ENCODE results near the gene CSF3R. TPM values are rescaled to one million over a fixed set of nuclear protein-coding genes. Genes with fewer than 3 reads are reported as not detected.
A peak's percentile ranks its signal among the peaks of the same experiment; 100 is the strongest.

The CSF3R gene
- total and polyA plus RNA-seq, 9 of the 15 experiments (the other 6 are each of a cell fraction or from before 2014, with no cell fraction given): 0.21 to 0.86 (median 0.40) TPM; not detected in 1

DNA sequence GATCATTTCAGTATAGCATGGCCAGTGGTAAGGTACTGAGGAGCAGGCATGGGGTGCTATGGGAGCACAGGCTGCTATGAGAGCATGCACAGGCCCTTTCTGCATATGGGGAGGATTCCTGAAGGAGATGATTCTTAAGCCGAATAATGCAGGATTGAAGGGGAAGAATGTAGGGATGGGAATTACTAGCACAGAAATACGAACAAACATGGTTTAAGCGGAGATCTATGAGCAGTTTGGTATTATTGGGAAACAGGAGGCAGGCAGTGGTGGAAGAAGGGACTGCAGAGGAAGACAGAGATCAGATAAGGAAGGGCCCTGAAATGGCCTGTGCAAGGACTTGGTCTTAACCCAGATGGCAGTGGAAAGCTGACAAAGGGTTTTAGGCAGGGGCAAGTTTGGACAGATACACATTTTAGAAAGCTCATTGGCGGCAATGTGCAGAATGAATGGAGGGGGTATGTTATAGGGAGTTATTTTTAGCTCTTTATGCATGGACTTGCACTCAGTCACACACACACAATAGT, 34.1 kb downstream of the CSF3R start (continued):
- TF ChIP-seq, protein P1, sequence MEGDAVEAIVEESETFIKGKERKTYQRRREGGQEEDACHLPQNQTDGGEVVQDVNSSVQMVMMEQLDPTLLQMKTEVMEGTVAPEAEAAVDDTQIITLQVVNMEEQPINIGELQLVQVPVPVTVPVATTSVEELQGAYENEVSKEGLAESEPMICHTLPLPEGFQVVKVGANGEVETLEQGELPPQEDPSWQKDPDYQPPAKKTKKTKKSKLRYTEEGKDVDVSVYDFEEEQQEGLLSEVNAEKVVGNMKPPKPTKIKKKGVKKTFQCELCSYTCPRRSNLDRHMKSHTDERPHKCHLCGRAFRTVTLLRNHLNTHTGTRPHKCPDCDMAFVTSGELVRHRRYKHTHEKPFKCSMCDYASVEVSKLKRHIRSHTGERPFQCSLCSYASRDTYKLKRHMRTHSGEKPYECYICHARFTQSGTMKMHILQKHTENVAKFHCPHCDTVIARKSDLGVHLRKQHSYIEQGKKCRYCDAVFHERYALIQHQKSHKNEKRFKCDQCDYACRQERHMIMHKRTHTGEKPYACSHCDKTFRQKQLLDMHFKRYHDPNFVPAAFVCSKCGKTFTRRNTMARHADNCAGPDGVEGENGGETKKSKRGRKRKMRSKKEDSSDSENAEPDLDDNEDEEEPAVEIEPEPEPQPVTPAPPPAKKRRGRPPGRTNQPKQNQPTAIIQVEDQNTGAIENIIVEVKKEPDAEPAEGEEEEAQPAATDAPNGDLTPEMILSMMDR (IDR thresholded peaks at IDR 0.05 in 2 of 3, conservative IDR thresholded peaks at IDR 0.05 in 1 of 3; ENCODE audit: insufficient read depth in 2 of 3, low read depth in 1 of 3, low read length in 3 of 3): peak; percentile 36 to 55 (median 39); a peak in 3 of 6 replicates
- TF ChIP-seq VEZF1 (CRISPR knock-in tag; IDR thresholded peaks at IDR 0.05): no peak
- peak; percentile 80; the same call in 1 of the 2 replicates for TF ChIP-seq SMARCA5 (IDR thresholded peaks at IDR 0.05)
- no peak for TF ChIP-seq NFRKB (IDR thresholded peaks at IDR 0.05; ENCODE audit: low read depth)
- 0 out of 2 replicates have a peak, but pooled peaks have one; percentile 32 for TF ChIP-seq MTA3 (IDR thresholded peaks at IDR 0.05; ENCODE audit: borderline replicate concordance)
- no peak for TF ChIP-seq GABPA (tag; conservative IDR thresholded peaks at IDR 0.05; ENCODE audit: low read depth)
- no peak for TF ChIP-seq OTX1 (CRISPR knock-in tag; IDR thresholded peaks at IDR 0.05)
- no peak for TF ChIP-seq ZNF583 (CRISPR knock-in tag; IDR thresholded peaks at IDR 0.05)
- no peak for TF ChIP-seq FUS (optimal IDR thresholded peaks at IDR 0.05; ENCODE audit: low read depth, low read length)
- no peak for TF ChIP-seq E2F5 (CRISPR knock-in tag; IDR thresholded peaks at IDR 0.05)
- no peak for TF ChIP-seq HDAC8 (tag; IDR thresholded peaks at IDR 0.05)
- no peak for TF ChIP-seq CREBBP (IDR thresholded peaks at IDR 0.05; ENCODE audit: low read depth, low read length)
- TF ChIP-seq THRAP3 (IDR thresholded peaks at IDR 0.05; ENCODE audit: borderline replicate concordance): no peak
- peak; percentile 67 for TF ChIP-seq DPF2 (IDR thresholded peaks at IDR 0.05)
- no peak for TF ChIP-seq SMARCC2 (IDR thresholded peaks at IDR 0.05; ENCODE audit: low read depth)
- no peak for TF ChIP-seq ELF2 (CRISPR knock-in tag; IDR thresholded peaks at IDR 0.05)
- TF ChIP-seq, protein P2, sequence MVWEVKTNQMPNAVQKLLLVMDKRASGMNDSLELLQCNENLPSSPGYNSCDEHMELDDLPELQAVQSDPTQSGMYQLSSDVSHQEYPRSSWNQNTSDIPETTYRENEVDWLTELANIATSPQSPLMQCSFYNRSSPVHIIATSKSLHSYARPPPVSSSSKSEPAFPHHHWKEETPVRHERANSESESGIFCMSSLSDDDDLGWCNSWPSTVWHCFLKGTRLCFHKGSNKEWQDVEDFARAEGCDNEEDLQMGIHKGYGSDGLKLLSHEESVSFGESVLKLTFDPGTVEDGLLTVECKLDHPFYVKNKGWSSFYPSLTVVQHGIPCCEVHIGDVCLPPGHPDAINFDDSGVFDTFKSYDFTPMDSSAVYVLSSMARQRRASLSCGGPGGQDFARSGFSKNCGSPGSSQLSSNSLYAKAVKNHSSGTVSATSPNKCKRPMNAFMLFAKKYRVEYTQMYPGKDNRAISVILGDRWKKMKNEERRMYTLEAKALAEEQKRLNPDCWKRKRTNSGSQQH (CRISPR knock-in tag; IDR thresholded peaks at IDR 0.05): no peak
- TF ChIP-seq ZC3H4 (CRISPR knock-in tag; IDR thresholded peaks at IDR 0.05; ENCODE audit: borderline replicate concordance): no peak
- no peak for TF ChIP-seq ZNF253 (CRISPR knock-in tag; conservative IDR thresholded peaks at IDR 0.05)
- TF ChIP-seq DNMT1 (IDR thresholded peaks at IDR 0.05): no peak
- no peak for TF ChIP-seq ZFP1 (CRISPR knock-in tag; IDR thresholded peaks at IDR 0.05)
- TF ChIP-seq NFIC (IDR thresholded peaks at IDR 0.05): no peak

Data from K562 (cell line).